Kidney (tissue), 14 donors: ENCODE results near the gene CAMTA1. TPM values are rescaled to one million over a fixed set of nuclear protein-coding genes. Genes with fewer than 3 reads are reported as not detected.
A peak's percentile ranks its signal among the peaks of the same experiment; 100 is the strongest.
"Not testable (repeated sequence)": the region's sequence is repeated elsewhere in the genome, so short reads cannot be mapped to it uniquely, and the experiment has no call there.

Experiments used
- DNase-seq, 5 donors: peaks; one replicate each; pipeline ENCODE4 v3.0.0-alpha.2; 2013 to 2020
- FAIRE-seq: peaks from 2 replicates; lab custom pipeline; 2012; peaks lifted over from hg19 to GRCh38; lab: Jason Lieb, UNC
- H3K27ac ChIP-seq, 2 donors: one replicate each; pipeline ENCODE4 v1.7.0; 2013; ENCODE audit warnings: low read depth in 2 of 2, low read length in 2 of 2, inconsistent platforms in 1 of 2
- H3K27me3 ChIP-seq: one replicate; pipeline ENCODE4 v1.7.1; 2013; ENCODE audit warnings: low read length, inconsistent platforms; ENCODE audit not compliant: control insufficient read depth, insufficient read depth
- H3K36me3 ChIP-seq, 3 donors: one replicate each; pipeline versions ENCODE4 v1.7.0 to v1.7.1; 2013; ENCODE audit warnings: low read length in 3 of 3, control low read depth in 1 of 3, inconsistent platforms in 1 of 3; ENCODE audit not compliant: insufficient read depth in 3 of 3, control insufficient read depth in 2 of 3
- H3K4me1 ChIP-seq, 3 donors: one replicate each; pipeline versions ENCODE4 v1.7.0 to v1.7.1; 2013; ENCODE audit warnings: low read length in 3 of 3, inconsistent platforms in 1 of 3, low read depth in 1 of 3; ENCODE audit not compliant: control insufficient read depth in 2 of 3, insufficient read depth in 2 of 3
- H3K4me3 ChIP-seq, 3 donors: one replicate each; pipeline versions ENCODE4 v1.7.0 to v1.8.1; 2013; ENCODE audit warnings: low read length in 3 of 3, control low read depth in 1 of 3, inconsistent platforms in 1 of 3
- H3K9ac ChIP-seq, 3 donors: one replicate each; pipeline versions ENCODE4 v1.7.0 to v1.7.1; 2013; ENCODE audit warnings: low read length in 3 of 3, control low read depth in 1 of 3, inconsistent platforms in 1 of 3
- H3K9me3 ChIP-seq, 3 donors: one replicate each; pipeline versions ENCODE4 v1.7.0 to v1.7.1; 2013; ENCODE audit warnings: low read length in 3 of 3, control low read depth in 1 of 3, inconsistent platforms in 1 of 3; ENCODE audit not compliant: control insufficient read depth in 2 of 3, insufficient read depth in 1 of 3
- intact Hi-C: fragments of 100-400 bp; cut with DNase I; formaldehyde crosslinking; loops from one replicate; pipeline ENCODE4 v1.11.1; 2022
- polyA plus RNA-seq: library from polyadenylated mRNA; stranded (reverse); fragments of 350-450 nt; fragmentation: Illumina TruSeq; extraction: RNeasy Lipid Tissue Mini Kit (QIAGEN cat#74804); gene quantifications from one replicate; pipeline ENCODE4 v1.2.3, GENCODE V29; 2014; ENCODE audit warnings: low read depth, low replicate concordance; ENCODE audit not compliant: insufficient read depth
- total RNA-seq: library from RNA; stranded (reverse); fragmentation: NEBNext Ultra II Directional; extraction: Animal tissue kit (Norgen Biotek cat#: 25700); gene quantifications from one replicate; pipeline ENCODE4 v1.2.1, GENCODE V29; 2021
- TF ChIP-seq, protein P1 (sequence below): IDR thresholded peaks from 3 replicates; pipeline ENCODE4 v1.5.1; 2012; ENCODE audit warnings: mild to moderate bottlenecking, moderate library complexity, borderline replicate concordance; ENCODE audit not compliant: insufficient read depth; ENCODE audit errors: extremely low read depth
- donor health status: control.
- donor health status: control.
- donor health status: control.
- donor health status: control.
- donor health status: control.
- donor health status: DM: yes; HTN: yes; CAD: no.
- donor health status: Normal renal cell carcinoma (clear cell type).

Gene CAMTA1
- total and polyA plus RNA-seq, 2 donors from 2014 or later: 79.0 to 170 TPM

GRCh38 chr1:7409278-7409677 lies 624.0 kb downstream of the CAMTA1 start:
- TF ChIP-seq, protein P1, sequence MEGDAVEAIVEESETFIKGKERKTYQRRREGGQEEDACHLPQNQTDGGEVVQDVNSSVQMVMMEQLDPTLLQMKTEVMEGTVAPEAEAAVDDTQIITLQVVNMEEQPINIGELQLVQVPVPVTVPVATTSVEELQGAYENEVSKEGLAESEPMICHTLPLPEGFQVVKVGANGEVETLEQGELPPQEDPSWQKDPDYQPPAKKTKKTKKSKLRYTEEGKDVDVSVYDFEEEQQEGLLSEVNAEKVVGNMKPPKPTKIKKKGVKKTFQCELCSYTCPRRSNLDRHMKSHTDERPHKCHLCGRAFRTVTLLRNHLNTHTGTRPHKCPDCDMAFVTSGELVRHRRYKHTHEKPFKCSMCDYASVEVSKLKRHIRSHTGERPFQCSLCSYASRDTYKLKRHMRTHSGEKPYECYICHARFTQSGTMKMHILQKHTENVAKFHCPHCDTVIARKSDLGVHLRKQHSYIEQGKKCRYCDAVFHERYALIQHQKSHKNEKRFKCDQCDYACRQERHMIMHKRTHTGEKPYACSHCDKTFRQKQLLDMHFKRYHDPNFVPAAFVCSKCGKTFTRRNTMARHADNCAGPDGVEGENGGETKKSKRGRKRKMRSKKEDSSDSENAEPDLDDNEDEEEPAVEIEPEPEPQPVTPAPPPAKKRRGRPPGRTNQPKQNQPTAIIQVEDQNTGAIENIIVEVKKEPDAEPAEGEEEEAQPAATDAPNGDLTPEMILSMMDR: no peak
- Histone ChIP-seq H3K27me3 (no peaks in the 10 kb centered on the region), H3K36me3 (no peaks in the 10 kb centered on the region), H3K27ac (no peak overlapping the region), H3K9me3 (no peaks in the 10 kb centered on the region), H3K4me3 (no peak overlapping the region), H3K4me1 (no peaks in the 10 kb centered on the region), H3K9ac (no peak overlapping the region)
- FAIRE-seq (no peak), DNase-seq (peak in 2 of 5 donors; percentile 17 to 47)
- intact Hi-C loops: no loop called here

GRCh38 chr1:7410156-7410555 lies 624.9 kb downstream of the CAMTA1 start:
- peak in 1 of 5 donors; percentile 44 for DNase-seq
- no peak overlapping the region for H3K9ac ChIP-seq
- intact Hi-C loops: no loop called here
- no peaks in the 10 kb centered on the region for H3K36me3 ChIP-seq
- FAIRE-seq: no peak
- no peaks in the 10 kb centered on the region for H3K27me3 ChIP-seq
- no peaks in the 10 kb centered on the region for H3K9me3 ChIP-seq
- TF ChIP-seq, protein P1: no peak
- H3K4me3 ChIP-seq: no peak overlapping the region
- no peak overlapping the region for H3K27ac ChIP-seq
- no peaks in the 10 kb centered on the region for H3K4me1 ChIP-seq

GRCh38 chr1:7417618-7418017 lies 632.4 kb downstream of the CAMTA1 start:
- H3K27me3 ChIP-seq, FAIRE-seq, H3K9me3 ChIP-seq, H3K27ac ChIP-seq, H3K4me1 ChIP-seq, H3K4me3 ChIP-seq, H3K36me3 ChIP-seq, intact Hi-C loops, H3K9ac ChIP-seq: not testable (repeated sequence)
- peak in 1 of 5 donors; percentile 1 for DNase-seq

DNA sequence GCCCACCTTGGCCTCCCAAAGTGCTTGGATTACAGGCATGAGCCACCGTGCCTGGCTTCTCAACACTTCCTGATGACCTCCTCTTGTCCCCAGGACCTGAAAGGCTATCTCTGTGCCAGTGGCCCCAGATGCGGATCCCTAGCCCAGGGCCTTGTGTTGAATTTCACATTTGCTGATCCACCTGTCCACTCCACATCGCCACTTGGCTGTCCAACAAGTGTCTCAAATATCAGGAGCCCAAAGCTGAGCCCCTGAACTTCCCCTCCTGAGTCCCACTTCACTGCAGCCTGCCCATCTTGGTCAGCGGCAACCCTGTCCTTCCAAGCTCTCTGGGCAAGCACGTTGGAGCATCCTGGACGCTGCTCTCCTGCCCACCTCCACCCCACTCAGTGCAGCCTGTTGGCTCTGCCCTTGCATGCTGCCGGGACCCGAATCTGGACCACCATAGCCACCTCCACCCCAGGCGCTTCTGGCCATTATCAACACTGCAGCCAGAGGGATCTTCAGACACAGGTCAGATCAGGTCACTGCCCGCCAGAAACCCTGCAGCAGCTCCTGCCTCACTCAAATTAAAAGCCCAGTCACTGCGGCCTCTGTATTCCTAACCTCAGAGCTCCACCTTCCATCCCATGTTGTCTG lies 633.3 kb downstream of the CAMTA1 start:
- peak in 3 of 5 donors; percentile 5 to 35 (median 21) for DNase-seq

More for the DNA sequence above, 633.3 kb downstream of the CAMTA1 start:
- Histone ChIP-seq H3K27ac (no peak overlapping the region), H3K36me3 (no peaks in the 10 kb centered on the region), H3K9me3 (no peaks in the 10 kb centered on the region), H3K9ac (no peak overlapping the region), H3K4me3 (no peak overlapping the region), H3K4me1 (no peaks in the 10 kb centered on the region), H3K27me3 (no peaks in the 10 kb centered on the region)
- intact Hi-C loops: no loop called here
- TF ChIP-seq, protein P1: no peak
- no peak for FAIRE-seq
